SK-N-SH (cell line): ENCODE results near the gene CLCN2.

Experiments
- EP300 ChIP-seq, 2 experiments: IDR thresholded peaks; 2 replicates each; pipeline versions ENCODE4 v1.4.0 to v1.6.1; 2012; ENCODE audit warnings: borderline replicate concordance in 1 of 2, low read depth in 1 of 2, low read length in 1 of 2
- FOXJ3 ChIP-seq: sonication (generic); formaldehyde crosslinking; IDR thresholded peaks from 2 replicates; pipeline ENCODE4 v1.5.1; 2020; ENCODE audit warnings: mild to moderate bottlenecking, missing genetic modification reagents
- GABPA ChIP-seq: IDR thresholded peaks from 2 replicates; pipeline ENCODE4 v1.4.0; 2012; ENCODE audit warnings: low read depth, mild to moderate bottlenecking
- MXI1 ChIP-seq: IDR thresholded peaks from 2 replicates; pipeline ENCODE4 v1.6.1; 2012; ENCODE audit warnings: mild to moderate bottlenecking, low read depth, low read length, improper control_type of control experiment
- POLR2AphosphoS5 ChIP-seq: IDR thresholded peaks from 2 replicates; pipeline ENCODE4 v1.6.1; 2012; ENCODE audit warnings: low read depth, low read length
- RCOR1 ChIP-seq: fragments of 150-350 bp; IDR thresholded peaks from 2 replicates; pipeline ENCODE4 v1.6.1; 2017; ENCODE audit warnings: antibody characterized with exemption, low read length
- SIN3A ChIP-seq: IDR thresholded peaks from 2 replicates; pipeline ENCODE4 v1.6.1; 2012; ENCODE audit warnings: low read depth, mild to moderate bottlenecking, low read length, moderate library complexity, borderline replicate concordance
- TAF1 ChIP-seq: IDR thresholded peaks from 2 replicates; pipeline ENCODE4 v1.6.1; 2012; ENCODE audit warnings: low read depth, mild to moderate bottlenecking, low read length, moderate library complexity, borderline replicate concordance
- TEAD4 ChIP-seq: IDR thresholded peaks from 2 replicates; pipeline ENCODE4 v1.4.0; 2012; ENCODE audit warnings: mild to moderate bottlenecking, borderline replicate concordance; ENCODE audit not compliant: insufficient read depth
- TF ChIP-seq, protein P1 (sequence below): fragments of 200-600 bp; sonication (generic); IDR thresholded peaks from 2 replicates; pipeline ENCODE4 v1.6.1; 2017; ENCODE audit warnings: antibody characterized with exemption, mild to moderate bottlenecking, moderate library complexity
- TF ChIP-seq, protein P2 (sequence below): IDR thresholded peaks from 2 replicates; pipeline ENCODE4 v1.6.1; 2012; ENCODE audit warnings: mild to moderate bottlenecking, low read depth, low read length, moderate library complexity
- TF ChIP-seq, protein P3 (sequence below): IDR thresholded peaks from 2 replicates; pipeline ENCODE4 v1.4.0; 2012; ENCODE audit warnings: low read depth, borderline replicate concordance
- TF ChIP-seq, protein P4 (sequence below): IDR thresholded peaks from 2 replicates; pipeline ENCODE4 v1.4.0; 2012; ENCODE audit warnings: low read depth

DNA sequence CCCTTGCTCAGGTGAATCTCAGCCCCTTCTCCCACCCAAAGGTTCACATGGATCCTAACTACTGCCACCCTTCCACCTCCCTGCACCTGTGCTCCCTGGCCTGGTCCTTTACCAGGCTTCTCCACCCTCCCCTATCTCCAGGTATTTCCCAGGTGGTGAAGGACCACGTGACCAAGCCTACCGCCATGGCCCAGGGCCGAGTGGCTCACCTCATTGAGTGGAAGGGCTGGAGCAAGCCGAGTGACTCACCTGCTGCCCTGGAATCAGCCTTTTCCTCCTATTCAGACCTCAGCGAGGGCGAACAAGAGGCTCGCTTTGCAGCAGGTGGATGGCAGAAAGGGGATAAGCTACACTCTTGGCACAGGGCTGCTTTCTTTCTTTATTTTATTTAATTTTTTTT is 19.5 kb downstream of the CLCN2 start:
- TF ChIP-seq, protein P1, sequence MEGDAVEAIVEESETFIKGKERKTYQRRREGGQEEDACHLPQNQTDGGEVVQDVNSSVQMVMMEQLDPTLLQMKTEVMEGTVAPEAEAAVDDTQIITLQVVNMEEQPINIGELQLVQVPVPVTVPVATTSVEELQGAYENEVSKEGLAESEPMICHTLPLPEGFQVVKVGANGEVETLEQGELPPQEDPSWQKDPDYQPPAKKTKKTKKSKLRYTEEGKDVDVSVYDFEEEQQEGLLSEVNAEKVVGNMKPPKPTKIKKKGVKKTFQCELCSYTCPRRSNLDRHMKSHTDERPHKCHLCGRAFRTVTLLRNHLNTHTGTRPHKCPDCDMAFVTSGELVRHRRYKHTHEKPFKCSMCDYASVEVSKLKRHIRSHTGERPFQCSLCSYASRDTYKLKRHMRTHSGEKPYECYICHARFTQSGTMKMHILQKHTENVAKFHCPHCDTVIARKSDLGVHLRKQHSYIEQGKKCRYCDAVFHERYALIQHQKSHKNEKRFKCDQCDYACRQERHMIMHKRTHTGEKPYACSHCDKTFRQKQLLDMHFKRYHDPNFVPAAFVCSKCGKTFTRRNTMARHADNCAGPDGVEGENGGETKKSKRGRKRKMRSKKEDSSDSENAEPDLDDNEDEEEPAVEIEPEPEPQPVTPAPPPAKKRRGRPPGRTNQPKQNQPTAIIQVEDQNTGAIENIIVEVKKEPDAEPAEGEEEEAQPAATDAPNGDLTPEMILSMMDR, result no peak
- TF ChIP-seq, protein P2, sequence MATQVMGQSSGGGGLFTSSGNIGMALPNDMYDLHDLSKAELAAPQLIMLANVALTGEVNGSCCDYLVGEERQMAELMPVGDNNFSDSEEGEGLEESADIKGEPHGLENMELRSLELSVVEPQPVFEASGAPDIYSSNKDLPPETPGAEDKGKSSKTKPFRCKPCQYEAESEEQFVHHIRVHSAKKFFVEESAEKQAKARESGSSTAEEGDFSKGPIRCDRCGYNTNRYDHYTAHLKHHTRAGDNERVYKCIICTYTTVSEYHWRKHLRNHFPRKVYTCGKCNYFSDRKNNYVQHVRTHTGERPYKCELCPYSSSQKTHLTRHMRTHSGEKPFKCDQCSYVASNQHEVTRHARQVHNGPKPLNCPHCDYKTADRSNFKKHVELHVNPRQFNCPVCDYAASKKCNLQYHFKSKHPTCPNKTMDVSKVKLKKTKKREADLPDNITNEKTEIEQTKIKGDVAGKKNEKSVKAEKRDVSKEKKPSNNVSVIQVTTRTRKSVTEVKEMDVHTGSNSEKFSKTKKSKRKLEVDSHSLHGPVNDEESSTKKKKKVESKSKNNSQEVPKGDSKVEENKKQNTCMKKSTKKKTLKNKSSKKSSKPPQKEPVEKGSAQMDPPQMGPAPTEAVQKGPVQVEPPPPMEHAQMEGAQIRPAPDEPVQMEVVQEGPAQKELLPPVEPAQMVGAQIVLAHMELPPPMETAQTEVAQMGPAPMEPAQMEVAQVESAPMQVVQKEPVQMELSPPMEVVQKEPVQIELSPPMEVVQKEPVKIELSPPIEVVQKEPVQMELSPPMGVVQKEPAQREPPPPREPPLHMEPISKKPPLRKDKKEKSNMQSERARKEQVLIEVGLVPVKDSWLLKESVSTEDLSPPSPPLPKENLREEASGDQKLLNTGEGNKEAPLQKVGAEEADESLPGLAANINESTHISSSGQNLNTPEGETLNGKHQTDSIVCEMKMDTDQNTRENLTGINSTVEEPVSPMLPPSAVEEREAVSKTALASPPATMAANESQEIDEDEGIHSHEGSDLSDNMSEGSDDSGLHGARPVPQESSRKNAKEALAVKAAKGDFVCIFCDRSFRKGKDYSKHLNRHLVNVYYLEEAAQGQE, result no peak
- no peak for TF ChIP-seq POLR2AphosphoS5
- no peak for TF ChIP-seq MXI1
- no peak for TF ChIP-seq EP300 (IDR thresholded peaks at IDR 0.05; ENCODE audit: borderline replicate concordance in 1 of 2, low read depth in 1 of 2, low read length in 1 of 2)
- no peak for TF ChIP-seq GABPA
- no peak for TF ChIP-seq TAF1
- no peak for TF ChIP-seq RCOR1
- no peak for TF ChIP-seq SIN3A
- TF ChIP-seq, protein P3, sequence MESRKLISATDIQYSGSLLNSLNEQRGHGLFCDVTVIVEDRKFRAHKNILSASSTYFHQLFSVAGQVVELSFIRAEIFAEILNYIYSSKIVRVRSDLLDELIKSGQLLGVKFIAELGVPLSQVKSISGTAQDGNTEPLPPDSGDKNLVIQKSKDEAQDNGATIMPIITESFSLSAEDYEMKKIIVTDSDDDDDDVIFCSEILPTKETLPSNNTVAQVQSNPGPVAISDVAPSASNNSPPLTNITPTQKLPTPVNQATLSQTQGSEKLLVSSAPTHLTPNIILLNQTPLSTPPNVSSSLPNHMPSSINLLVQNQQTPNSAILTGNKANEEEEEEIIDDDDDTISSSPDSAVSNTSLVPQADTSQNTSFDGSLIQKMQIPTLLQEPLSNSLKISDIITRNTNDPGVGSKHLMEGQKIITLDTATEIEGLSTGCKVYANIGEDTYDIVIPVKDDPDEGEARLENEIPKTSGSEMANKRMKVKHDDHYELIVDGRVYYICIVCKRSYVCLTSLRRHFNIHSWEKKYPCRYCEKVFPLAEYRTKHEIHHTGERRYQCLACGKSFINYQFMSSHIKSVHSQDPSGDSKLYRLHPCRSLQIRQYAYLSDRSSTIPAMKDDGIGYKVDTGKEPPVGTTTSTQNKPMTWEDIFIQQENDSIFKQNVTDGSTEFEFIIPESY, result no peak
- TF ChIP-seq, protein P4, sequence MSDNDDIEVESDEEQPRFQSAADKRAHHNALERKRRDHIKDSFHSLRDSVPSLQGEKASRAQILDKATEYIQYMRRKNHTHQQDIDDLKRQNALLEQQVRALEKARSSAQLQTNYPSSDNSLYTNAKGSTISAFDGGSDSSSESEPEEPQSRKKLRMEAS, result no peak
- TF ChIP-seq FOXJ3 (CRISPR knock-in tag), result no peak
- TF ChIP-seq TEAD4, result no peak
